H1 (cell line): ENCODE results near the gene ENPP7. TPM values are rescaled to one million over a fixed set of nuclear protein-coding genes. Genes with fewer than 3 reads are reported as not detected.

Source experiments
- CTCF ChIA-PET: fragments of 300-600 bp; sonication (Branson Sonifier 250); formaldehyde crosslinking; loops from one replicate; lab custom pipeline; 2021; ENCODE audit not compliant: partially characterized antibody; lab: Charles Lee
- POLR2A ChIA-PET: fragments of 300-600 bp; sonication (Branson Sonifier 250); formaldehyde crosslinking; loops from one replicate; lab custom pipeline; 2021; ENCODE audit warnings: inconsistent platforms; ENCODE audit not compliant: partially characterized antibody; lab: Charles Lee
- DNase-seq, 2 experiments: peaks; one replicate each; pipeline versions ENCODE4 v3.0.0 to v3.0.0-alpha.2; 2010 to 2022; ENCODE audit warnings: low spot score in 2 of 2, low read depth in 1 of 2, mixed read lengths in 1 of 2
- FAIRE-seq: peaks from 2 replicates; lab custom pipeline; 2011; peaks lifted over from hg19 to GRCh38; lab: Jason Lieb, UNC
- H2AFZ ChIP-seq: 2 replicates; pipeline ENCODE4 v1.8.1; 2012; ENCODE audit warnings: low read length, inconsistent platforms
- H2AK5ac ChIP-seq: 2 replicates; pipeline ENCODE4 v1.6.1; 2013; ENCODE audit warnings: low read depth, low read length
- H2BK120ac ChIP-seq: replicated peaks from 2 replicates; pipeline ENCODE3; 2013; ENCODE audit warnings: low read depth, low read length, inconsistent platforms
- H2BK12ac ChIP-seq: 2 replicates; pipeline ENCODE4 v1.6.1; 2013; ENCODE audit warnings: low read depth, low read length
- H2BK15ac ChIP-seq: 2 replicates; pipeline ENCODE4 v1.6.1; 2013; ENCODE audit warnings: low read length
- H2BK20ac ChIP-seq: 2 replicates; pipeline ENCODE4 v1.6.1; 2013; ENCODE audit warnings: low read length
- H2BK5ac ChIP-seq: 2 replicates; pipeline ENCODE4 v1.6.1; 2013; ENCODE audit warnings: low read depth, low read length
- H3K14ac ChIP-seq: 2 replicates; pipeline ENCODE4 v1.6.1; 2013; ENCODE audit warnings: inconsistent platforms; ENCODE audit not compliant: insufficient read length
- H3K18ac ChIP-seq: 2 replicates; pipeline ENCODE4 v1.6.1; 2013; ENCODE audit warnings: low read length; ENCODE audit errors: extremely low read depth
- H3K23ac ChIP-seq: 2 replicates; pipeline ENCODE4 v1.6.1; 2013; ENCODE audit warnings: inconsistent platforms; ENCODE audit not compliant: insufficient read length
- H3K23me2 ChIP-seq: 2 replicates; pipeline ENCODE4 v1.6.1; 2013; ENCODE audit warnings: low read depth, low read length
- H3K27ac ChIP-seq: 2 replicates; pipeline ENCODE4 v1.6.1; 2011; ENCODE audit warnings: low read depth, low read length, inconsistent platforms
- H3K27me3 ChIP-seq, 4 experiments: replicated peaks in 1 of 4; 1 replicate in 1 of 4; 2 replicates in 3 of 4; pipeline versions ENCODE4 v1.6.1 to v1.8.1; 2011 to 2013; ENCODE audit warnings: low read length in 3 of 4, mild to moderate bottlenecking in 3 of 4, inconsistent platforms in 2 of 4, mixed read lengths in 2 of 4, moderate library complexity in 1 of 4; ENCODE audit not compliant: control insufficient read depth in 3 of 4, insufficient read depth in 3 of 4; ENCODE audit errors: extremely low read depth in 1 of 4
- H3K36me3 ChIP-seq, 4 experiments: 2 replicates each; pipeline versions ENCODE4 v1.6.1 to v1.8.1; 2011 to 2013; ENCODE audit warnings: mild to moderate bottlenecking in 4 of 4, low read length in 3 of 4, moderate library complexity in 2 of 4, control low read depth in 1 of 4, inconsistent platforms in 1 of 4; ENCODE audit not compliant: insufficient read depth in 4 of 4, control insufficient read depth in 2 of 4
- H3K4ac ChIP-seq: replicated peaks from 2 replicates; pipeline ENCODE3; 2013; ENCODE audit warnings: low read length, low read depth, mixed read lengths, inconsistent platforms; ENCODE audit not compliant: insufficient read length
- H3K4me1 ChIP-seq, 4 experiments: replicated peaks in 1 of 4; 1 replicate in 1 of 4; 2 replicates in 3 of 4; pipeline versions ENCODE4 v1.6.1 to v1.8.1; 2011 to 2013; ENCODE audit warnings: low read length in 3 of 4, inconsistent platforms in 2 of 4, mixed read lengths in 1 of 4; ENCODE audit not compliant: insufficient read depth in 4 of 4, control insufficient read depth in 3 of 4
- H3K4me2 ChIP-seq, 2 experiments: 2 replicates each; pipeline versions ENCODE4 v1.6.1 to v1.8.1; 2011 to 2013; ENCODE audit warnings: low read depth in 2 of 2, low read length in 2 of 2, control low read depth in 1 of 2, inconsistent platforms in 1 of 2, mild to moderate bottlenecking in 1 of 2; ENCODE audit not compliant: insufficient read depth in 1 of 2
- H3K4me3 ChIP-seq, 4 experiments: fragments of 200-600, 300-600 bp in 1 of 4; sonication (generic), shearing (Covaris generic), sonication (Bioruptor Twin) in 1 of 4; 2 replicates each; pipeline versions ENCODE4 v1.5.1 to v1.8.1; 2011 to 2016; ENCODE audit warnings: low read length in 4 of 4, low read depth in 3 of 4, control low read depth in 2 of 4, inconsistent platforms in 2 of 4, mild to moderate bottlenecking in 2 of 4, mixed read lengths in 1 of 4, moderate library complexity in 1 of 4; ENCODE audit not compliant: insufficient read depth in 2 of 4; ENCODE audit errors: extremely low read depth in 1 of 4
- H3K56ac ChIP-seq: replicated peaks from 2 replicates; pipeline ENCODE3; 2013; ENCODE audit warnings: low read depth, mild to moderate bottlenecking, mixed read lengths, low read length, inconsistent platforms; ENCODE audit not compliant: insufficient read length
- H3K79me1 ChIP-seq: 2 replicates; pipeline ENCODE4 v1.6.1; 2013; ENCODE audit warnings: low read depth, low read length, control low read depth
- H3K79me2 ChIP-seq, 2 experiments: 2 replicates each; pipeline versions ENCODE4 v1.6.1 to v1.8.1; 2012 to 2013; ENCODE audit warnings: low read length in 2 of 2, mild to moderate bottlenecking in 2 of 2, inconsistent platforms in 1 of 2; ENCODE audit not compliant: insufficient read depth in 2 of 2, control insufficient read depth in 1 of 2
- H3K9ac ChIP-seq, 4 experiments: replicated peaks in 1 of 4; 1 replicate in 1 of 4; 2 replicates in 3 of 4; pipeline versions ENCODE4 v1.6.1 to v1.8.1; 2011 to 2013; ENCODE audit warnings: low read depth in 3 of 4, low read length in 3 of 4, control low read depth in 2 of 4, mild to moderate bottlenecking in 2 of 4, moderate library complexity in 2 of 4, inconsistent platforms in 1 of 4; ENCODE audit errors: extremely low read depth in 1 of 4
- H3K9me3 ChIP-seq, 2 experiments: 2 replicates each; pipeline versions ENCODE4 v1.6.1 to v1.8.1; 2012 to 2013; ENCODE audit warnings: mild to moderate bottlenecking in 2 of 2, moderate library complexity in 2 of 2, control low read depth in 1 of 2, inconsistent platforms in 1 of 2, low read depth in 1 of 2, low read length in 1 of 2, mixed read lengths in 1 of 2; ENCODE audit not compliant: insufficient read depth in 2 of 2
- H4K20me1 ChIP-seq, 2 experiments: replicated peaks in 1 of 2; 2 replicates each; pipeline versions ENCODE3 to v1.8.1; 2011 to 2013; ENCODE audit warnings: inconsistent platforms in 2 of 2, low read length in 2 of 2, mild to moderate bottlenecking in 1 of 2; ENCODE audit not compliant: insufficient read depth in 2 of 2, control insufficient read depth in 1 of 2
- H4K5ac ChIP-seq: 2 replicates; pipeline ENCODE4 v1.6.1; 2013; ENCODE audit warnings: low read length, low read depth, mixed read lengths, inconsistent platforms; ENCODE audit not compliant: insufficient read length
- H4K8ac ChIP-seq: 2 replicates; pipeline ENCODE4 v1.8.0; 2013; ENCODE audit warnings: mild to moderate bottlenecking, moderate library complexity, low read length, inconsistent platforms; ENCODE audit not compliant: insufficient read depth; ENCODE audit errors: extremely low read depth
- H4K91ac ChIP-seq: replicated peaks from 2 replicates; pipeline ENCODE3; 2013; ENCODE audit warnings: low read length, mixed read lengths, inconsistent platforms; ENCODE audit not compliant: insufficient read length
- KDM1A ChIP-seq: fragments of 200-600, 300-600 bp; sonication (generic); IDR thresholded peaks from 2 replicates; pipeline ENCODE4 v1.7.1; 2016; ENCODE audit warnings: mild to moderate bottlenecking, low read length, borderline replicate concordance
- KDM4A ChIP-seq: IDR thresholded peaks from one replicate; pipeline ENCODE4 v1.7.1; 2012; ENCODE audit warnings: low read depth, mild to moderate bottlenecking, moderate library complexity, low read length, inconsistent platforms; ENCODE audit not compliant: severe bottlenecking
- SRF ChIP-seq: IDR thresholded peaks from 2 replicates; pipeline ENCODE4 v1.6.1; 2011; ENCODE audit warnings: mild to moderate bottlenecking, low read depth, low read length, moderate library complexity
- YY1 ChIP-seq: IDR thresholded peaks from 2 replicates; pipeline ENCODE4 v1.6.1; 2011; ENCODE audit warnings: low read depth, mild to moderate bottlenecking, low read length
- WGBS, 2 experiments: shearing (Covaris generic) in 1 of 2; methylation state at CpG; one replicate each; pipeline versions ENCODE4 v1.1.6 to v1.1.7; 2013 to 2015; ENCODE audit warnings: low lambda C conversion rate in 2 of 2, mixed read lengths in 2 of 2, inconsistent platforms in 1 of 2, low coverage in 1 of 2, missing lambda C conversion rate in 1 of 2; ENCODE audit not compliant: insufficient replicate concordance in 2 of 2, insufficient coverage in 1 of 2, insufficient read length in 1 of 2; ENCODE audit errors: extremely low coverage in 1 of 2, missing lambda C conversion rate in 1 of 2; 5-methylcytosine and 5-hydroxymethylcytosine counted together
- polyA plus RNA-seq, 7 experiments: library from polyadenylated mRNA; depleted of rRNA in 3 of 7; stranded (reverse) in 5 of 7; unstranded in 2 of 7; fragments of >200 nt in 5 of 7; fragments of 200-250 nt in 2 of 7; gene quantifications; 1 replicate in 5 of 7; 2 replicates in 1 of 7; 4 replicates in 1 of 7; pipeline versions ENCODE4 v1.2.1 to v1.2.3, GENCODE V29; 2011 to 2013; ENCODE audit warnings: missing spikeins in 2 of 7, mixed read lengths in 2 of 7
- total RNA-seq: library from RNA; stranded (reverse); fragmentation: NEBNext Ultra II Directional; extraction: Animal tissue kit (Norgen Biotek cat#: 25700); gene quantifications from 2 replicates; pipeline ENCODE4 v1.2.1, GENCODE V29; 2021

The ENPP7 gene
- total and polyA plus RNA-seq, 2 of the 8 experiments (the other 6 are each of a cell fraction or from before 2014, with no cell fraction given): not detected

DNA sequence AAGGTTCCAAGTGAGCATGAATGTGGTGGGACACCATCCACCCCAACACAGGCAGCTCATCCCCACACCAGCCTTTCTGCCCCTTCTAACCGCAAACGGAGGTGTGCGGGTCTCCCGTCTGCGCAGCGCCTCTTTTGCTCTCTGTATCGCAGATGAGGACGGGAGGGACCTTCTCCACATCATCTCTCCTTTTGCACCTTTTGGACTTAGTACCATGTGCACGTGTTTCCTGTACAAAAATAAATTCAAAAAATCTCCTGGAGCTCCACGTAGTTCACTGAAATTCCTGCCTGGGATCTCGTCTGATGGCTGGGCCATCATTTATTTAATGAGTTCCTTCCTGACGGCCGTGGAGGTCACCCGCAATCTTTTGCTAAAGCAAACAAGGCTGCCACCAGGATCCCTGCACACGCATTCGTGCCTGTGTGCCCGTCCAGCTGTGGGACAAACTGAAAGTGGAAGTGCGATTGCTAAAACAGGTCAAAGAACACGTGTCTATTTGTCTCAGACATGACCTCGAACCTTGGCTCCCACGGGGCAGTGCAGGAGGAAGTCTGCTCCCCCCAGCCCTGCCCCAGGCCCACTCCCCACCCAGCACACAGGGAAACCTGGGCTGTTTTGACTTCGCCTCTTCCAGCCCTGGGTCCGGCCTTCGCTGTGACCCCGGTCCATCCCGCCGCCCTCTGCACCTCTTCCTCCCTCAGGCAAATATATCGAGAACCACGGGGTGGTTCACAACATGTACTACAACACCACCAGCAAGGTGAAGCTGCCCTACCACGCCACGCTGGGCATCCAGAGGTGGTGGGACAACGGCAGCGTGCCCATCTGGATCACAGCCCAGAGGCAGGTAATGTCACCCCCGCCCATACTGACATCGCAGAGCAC is 2.3 kb downstream of the ENPP7 start:
- TF ChIP-seq KDM1A: no peak
- TF ChIP-seq YY1: no peak
- no peak for TF ChIP-seq SRF
- no peak for TF ChIP-seq KDM4A
- TF ChIP-seq, all 59 proteins: peak for 0
- CTCF ChIA-PET: interaction anchor here (0.6 to 1.1 kb wide), 4 partner anchors 9 to 176 kb away, joined by 3 to 4 read pairs (median 4); no protein-coding TSS in a partner anchor
- no peak for FAIRE-seq

More for the DNA sequence above, 2.3 kb downstream of the ENPP7 start:
- Histone ChIP-seq H3K23ac (no peak overlapping the region), H3K36me3 (no peaks in the 10 kb centered on the region), H2BK5ac (no peak overlapping the region), H3K79me2 (no peaks in the 10 kb centered on the region), H2AK5ac (no peak overlapping the region), H2BK120ac (no peak overlapping the region), H4K5ac (no peak overlapping the region), H3K4me1 (peaks cover 0 to 6% (median 0%) of the 10 kb centered on the region in 4 experiments; a peak in 2 of 7 replicates), H4K20me1 (no peaks in the 10 kb centered on the region), H3K14ac (no peak overlapping the region), H3K4ac (no peak overlapping the region), H3K27me3 (0 out of 7 replicates have a peak, but pooled peaks cover 0 to 2% (median 0%) of the 10 kb centered on the region in 4 experiments), H3K56ac (no peak overlapping the region), H3K79me1 (no peaks in the 10 kb centered on the region), H2AFZ (no peak overlapping the region), H3K23me2 (peaks cover 2% of the 10 kb centered on the region; the same call in 1 of the 2 replicates), H3K4me3 (no peak overlapping the region), H2BK20ac (no peak overlapping the region), H3K9me3 (no peaks in the 10 kb centered on the region), H2BK15ac (no peak overlapping the region), H3K4me2 (no peak overlapping the region; a peak in 1 of 4 replicates), H3K9ac (no peak overlapping the region), H4K91ac (no peak overlapping the region), H2BK12ac (no peak overlapping the region), H4K8ac (no peak overlapping the region), H3K18ac (no peak overlapping the region), H3K27ac (no peak overlapping the region)
- DNase-seq: no peak
- POLR2A ChIA-PET: no interaction called here
- whole genome bisulfite sequencing, 2 experiments: 88% methylated on average over 35 of the region's 35 CpGs; no CpG with 5 or more reads in 1 of the 2 experiments
